WERI-Rb-1 (cell line): ENCODE results near the gene ZMAT5.

ENCODE experiments used
- DNase-seq: peaks from one replicate; pipeline ENCODE4 v3.0.0-alpha.2; 2020
- H3K27ac ChIP-seq: fragments of 250-450 bp; sonication (Bioruptor Pico); 2 replicates; pipeline ENCODE4 v1.5.1; 2020; ENCODE audit warnings: mild to moderate bottlenecking, moderate library complexity
- H3K27me3 ChIP-seq: fragments of 250-450 bp; sonication (Bioruptor Pico); 2 replicates; pipeline ENCODE4 v1.5.1; 2021; ENCODE audit warnings: mild to moderate bottlenecking, low read depth, moderate library complexity; ENCODE audit not compliant: insufficient read depth, severe bottlenecking
- H3K36me3 ChIP-seq: fragments of 250-450 bp; sonication (Bioruptor Pico); 2 replicates; pipeline ENCODE4 v1.5.1; 2020; ENCODE audit warnings: mild to moderate bottlenecking, moderate library complexity
- H3K4me3 ChIP-seq: 2 replicates; pipeline ENCODE4 v1.5.1; 2011; ENCODE audit warnings: low read depth, mild to moderate bottlenecking, control low read depth, low read length
- H3K9me3 ChIP-seq: fragments of 250-450 bp; sonication (Bioruptor Pico); 2 replicates; pipeline ENCODE4 v1.5.1; 2021; ENCODE audit warnings: mild to moderate bottlenecking, moderate library complexity; ENCODE audit not compliant: severe bottlenecking
- TF ChIP-seq, protein P1 (sequence below): IDR thresholded peaks from 2 replicates; pipeline ENCODE4 v1.5.1; 2011; ENCODE audit warnings: low read depth, mild to moderate bottlenecking, control low read depth, inconsistent platforms, low read length

Gene ZMAT5

DNA sequence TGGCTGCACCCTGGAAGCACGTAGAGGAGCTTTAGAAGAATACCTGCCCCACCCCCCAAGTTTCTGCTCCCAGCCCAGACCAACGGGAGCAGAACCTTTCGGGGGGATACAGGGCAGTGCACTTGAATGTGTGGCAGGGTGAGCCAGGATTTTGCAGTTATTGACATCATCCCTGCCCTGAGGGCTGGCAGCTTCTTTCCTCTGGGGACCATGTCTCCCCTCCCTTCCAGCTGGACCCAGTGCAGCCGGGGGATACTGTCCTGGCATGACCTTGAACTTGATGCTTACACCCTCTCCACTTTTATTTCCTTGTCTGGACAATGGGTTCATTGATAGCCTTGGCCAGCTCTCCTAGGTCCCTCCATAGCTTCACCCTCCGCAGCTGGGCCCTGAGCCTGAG lies 51.1 kb downstream of the ZMAT5 start:
- peaks cover 3% of the 10 kb centered on the region for H3K27me3 ChIP-seq
- H3K4me3 ChIP-seq, result no peak overlapping the region
- no peaks in the 10 kb centered on the region for H3K9me3 ChIP-seq
- no peak for DNase-seq
- H3K27ac ChIP-seq, result peak overlapping the region; percentile 68
- H3K36me3 ChIP-seq, result no peaks in the 10 kb centered on the region
- TF ChIP-seq, protein P1, sequence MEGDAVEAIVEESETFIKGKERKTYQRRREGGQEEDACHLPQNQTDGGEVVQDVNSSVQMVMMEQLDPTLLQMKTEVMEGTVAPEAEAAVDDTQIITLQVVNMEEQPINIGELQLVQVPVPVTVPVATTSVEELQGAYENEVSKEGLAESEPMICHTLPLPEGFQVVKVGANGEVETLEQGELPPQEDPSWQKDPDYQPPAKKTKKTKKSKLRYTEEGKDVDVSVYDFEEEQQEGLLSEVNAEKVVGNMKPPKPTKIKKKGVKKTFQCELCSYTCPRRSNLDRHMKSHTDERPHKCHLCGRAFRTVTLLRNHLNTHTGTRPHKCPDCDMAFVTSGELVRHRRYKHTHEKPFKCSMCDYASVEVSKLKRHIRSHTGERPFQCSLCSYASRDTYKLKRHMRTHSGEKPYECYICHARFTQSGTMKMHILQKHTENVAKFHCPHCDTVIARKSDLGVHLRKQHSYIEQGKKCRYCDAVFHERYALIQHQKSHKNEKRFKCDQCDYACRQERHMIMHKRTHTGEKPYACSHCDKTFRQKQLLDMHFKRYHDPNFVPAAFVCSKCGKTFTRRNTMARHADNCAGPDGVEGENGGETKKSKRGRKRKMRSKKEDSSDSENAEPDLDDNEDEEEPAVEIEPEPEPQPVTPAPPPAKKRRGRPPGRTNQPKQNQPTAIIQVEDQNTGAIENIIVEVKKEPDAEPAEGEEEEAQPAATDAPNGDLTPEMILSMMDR, result no peak

DNA sequence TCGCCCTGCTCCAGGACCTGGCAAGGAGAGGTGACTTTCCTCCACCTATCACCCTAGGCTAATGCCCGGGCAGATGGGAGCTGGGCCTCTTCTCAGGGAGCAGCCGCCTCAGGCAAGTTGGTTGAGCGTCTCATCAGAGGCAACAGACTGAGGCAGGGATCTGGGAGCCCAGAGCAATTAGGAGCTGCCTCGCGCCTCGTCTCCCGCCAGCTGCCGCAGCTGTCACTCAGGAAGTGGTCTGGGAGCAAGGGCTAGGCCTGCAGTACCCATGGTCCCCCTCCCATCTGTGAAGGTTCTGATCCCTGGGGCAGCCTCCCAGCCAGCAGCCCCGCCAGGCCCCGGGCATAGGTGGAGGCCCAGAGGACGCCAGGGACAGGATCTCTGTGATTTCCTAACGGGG lies 51.6 kb downstream of the ZMAT5 start:
- peak; percentile 84 for DNase-seq
- Histone ChIP-seq H3K9me3 (no peaks in the 10 kb centered on the region), H3K36me3 (no peaks in the 10 kb centered on the region), H3K27me3 (peaks cover 3% of the 10 kb centered on the region), H3K27ac (peak overlapping the region; percentile 68), H3K4me3 (no peak overlapping the region)
- TF ChIP-seq, protein P1, result no peak

DNA sequence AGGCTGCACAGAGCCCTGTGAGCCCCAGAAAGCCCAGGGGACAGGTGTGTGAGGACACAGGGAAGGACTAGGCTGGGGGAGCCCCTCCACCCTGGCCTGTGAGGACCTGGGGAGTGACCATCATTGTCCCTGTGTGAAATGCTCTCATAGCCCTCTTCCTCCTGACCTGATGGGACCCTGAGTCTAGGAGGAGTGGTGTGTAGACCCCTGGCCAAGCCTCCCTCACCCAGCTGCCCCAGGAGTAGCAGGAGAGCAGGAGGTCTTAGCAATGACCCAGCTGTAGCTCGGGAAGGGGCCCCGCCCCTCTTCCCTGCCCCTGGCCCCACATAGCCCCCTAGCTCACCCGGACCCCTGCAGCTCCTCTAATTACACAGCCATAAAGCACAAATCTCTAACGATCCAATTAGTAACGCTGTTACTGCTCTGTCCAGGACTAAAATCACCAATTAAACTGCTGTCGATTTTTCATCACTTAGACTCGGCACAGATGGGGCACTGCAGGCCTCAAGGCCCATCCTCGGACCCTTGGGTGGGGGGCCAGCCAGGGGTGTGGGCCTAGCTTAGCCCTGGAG lies 53.6 kb downstream of the ZMAT5 start:
- TF ChIP-seq, protein P1, result no peak
- no peaks in the 10 kb centered on the region for H3K27me3 ChIP-seq
- DNase-seq, result no peak

DNA sequence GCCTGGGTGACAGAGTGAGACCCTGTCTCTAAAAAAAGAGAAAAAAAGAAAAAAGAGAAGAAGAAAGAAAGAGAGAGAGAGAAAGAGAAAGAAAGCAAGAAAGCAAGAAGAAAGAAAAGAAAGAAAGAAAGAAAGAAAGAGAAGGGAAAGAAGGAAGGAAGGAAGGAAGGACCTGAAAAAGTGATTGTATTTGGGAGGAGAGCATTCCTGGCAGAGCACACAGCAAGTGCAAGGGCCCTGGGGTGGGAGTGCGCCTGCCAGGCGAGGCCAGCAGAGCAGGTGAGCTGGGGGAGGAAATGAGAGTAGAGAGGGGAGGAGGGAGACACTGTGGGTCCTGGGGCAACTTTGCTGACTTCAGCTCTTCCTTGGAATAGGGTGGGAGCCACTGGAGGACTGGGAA lies 54.7 kb downstream of the ZMAT5 start:
- no peak overlapping the region for H3K27ac ChIP-seq
- no peak overlapping the region for H3K4me3 ChIP-seq
- H3K36me3 ChIP-seq, result no peaks in the 10 kb centered on the region
- no peaks in the 10 kb centered on the region for H3K27me3 ChIP-seq
- TF ChIP-seq, protein P1, result no peak
- H3K9me3 ChIP-seq, result no peaks in the 10 kb centered on the region
- DNase-seq, result no peak

More for the DNA sequence above, 53.6 kb downstream of the ZMAT5 start:
- H3K9me3 ChIP-seq, result no peaks in the 10 kb centered on the region
- no peaks in the 10 kb centered on the region for H3K36me3 ChIP-seq
- H3K27ac ChIP-seq, result no peak overlapping the region
- no peak overlapping the region for H3K4me3 ChIP-seq

DNA sequence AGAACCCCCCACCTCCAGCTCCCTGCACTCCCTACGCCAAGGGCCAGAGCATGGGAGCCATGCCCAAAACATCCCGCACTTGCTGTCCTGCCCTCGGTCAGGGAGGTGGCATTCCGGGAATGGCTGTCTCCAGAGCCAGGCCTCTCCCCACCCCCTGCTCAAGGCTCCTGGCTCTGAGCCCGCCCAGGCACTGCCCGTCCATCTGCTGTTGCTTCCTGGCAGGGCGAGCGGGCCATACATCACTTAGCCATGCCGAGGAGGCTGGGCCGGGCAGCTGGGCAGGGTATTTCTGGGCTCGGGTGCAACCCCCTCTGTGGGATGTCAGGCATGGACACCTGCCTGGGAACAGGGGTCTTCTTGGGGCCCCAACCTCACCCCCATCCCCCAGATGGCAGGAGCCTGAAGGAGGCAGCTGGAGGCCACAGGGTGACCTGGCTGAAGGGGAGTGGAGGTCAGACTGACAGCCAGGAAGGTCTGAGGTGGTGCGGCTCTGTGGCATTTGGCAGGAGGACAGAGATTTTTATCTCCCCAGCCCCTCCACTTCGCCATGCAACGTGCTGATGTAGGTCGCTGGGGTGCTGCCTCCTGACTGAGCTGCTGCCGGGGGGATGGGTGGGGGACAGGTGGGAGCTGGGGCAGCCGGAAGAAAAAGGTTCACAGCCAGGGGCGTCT lies 55.7 kb downstream of the ZMAT5 start:
- Histone ChIP-seq H3K27me3 (no peaks in the 10 kb centered on the region), H3K27ac (no peak overlapping the region), H3K4me3 (no peak overlapping the region), H3K9me3 (no peaks in the 10 kb centered on the region), H3K36me3 (no peaks in the 10 kb centered on the region)
- no peak for DNase-seq
- TF ChIP-seq, protein P1, result no peak

DNA sequence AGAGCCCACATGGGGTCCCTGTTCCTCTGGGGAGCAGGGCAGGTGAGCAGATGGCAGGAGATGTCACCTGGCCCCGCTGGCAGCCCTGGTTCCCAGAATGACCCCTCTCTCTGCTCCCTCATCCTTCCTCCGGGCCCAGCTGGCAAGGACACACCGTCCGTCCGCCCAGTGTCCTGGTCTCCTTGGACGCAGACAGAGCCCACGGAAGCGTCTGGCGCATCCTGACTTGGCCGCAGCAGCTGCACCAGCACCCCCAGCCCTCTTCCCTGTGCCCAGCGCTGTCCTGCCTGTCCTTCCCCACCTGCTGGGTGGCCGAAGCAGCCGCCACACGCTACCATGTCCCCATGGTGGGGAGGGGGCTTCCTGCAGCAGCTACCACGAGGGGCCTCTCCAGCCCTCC lies 56.6 kb downstream of the ZMAT5 start:
- no peaks in the 10 kb centered on the region for H3K9me3 ChIP-seq
- no peak overlapping the region for H3K27ac ChIP-seq
- H3K4me3 ChIP-seq, result no peak overlapping the region
- no peaks in the 10 kb centered on the region for H3K27me3 ChIP-seq
- TF ChIP-seq, protein P1, result no peak
- no peaks in the 10 kb centered on the region for H3K36me3 ChIP-seq
- DNase-seq, result no peak
